Measurements from ENCODE around the gene XPC.

DNA sequence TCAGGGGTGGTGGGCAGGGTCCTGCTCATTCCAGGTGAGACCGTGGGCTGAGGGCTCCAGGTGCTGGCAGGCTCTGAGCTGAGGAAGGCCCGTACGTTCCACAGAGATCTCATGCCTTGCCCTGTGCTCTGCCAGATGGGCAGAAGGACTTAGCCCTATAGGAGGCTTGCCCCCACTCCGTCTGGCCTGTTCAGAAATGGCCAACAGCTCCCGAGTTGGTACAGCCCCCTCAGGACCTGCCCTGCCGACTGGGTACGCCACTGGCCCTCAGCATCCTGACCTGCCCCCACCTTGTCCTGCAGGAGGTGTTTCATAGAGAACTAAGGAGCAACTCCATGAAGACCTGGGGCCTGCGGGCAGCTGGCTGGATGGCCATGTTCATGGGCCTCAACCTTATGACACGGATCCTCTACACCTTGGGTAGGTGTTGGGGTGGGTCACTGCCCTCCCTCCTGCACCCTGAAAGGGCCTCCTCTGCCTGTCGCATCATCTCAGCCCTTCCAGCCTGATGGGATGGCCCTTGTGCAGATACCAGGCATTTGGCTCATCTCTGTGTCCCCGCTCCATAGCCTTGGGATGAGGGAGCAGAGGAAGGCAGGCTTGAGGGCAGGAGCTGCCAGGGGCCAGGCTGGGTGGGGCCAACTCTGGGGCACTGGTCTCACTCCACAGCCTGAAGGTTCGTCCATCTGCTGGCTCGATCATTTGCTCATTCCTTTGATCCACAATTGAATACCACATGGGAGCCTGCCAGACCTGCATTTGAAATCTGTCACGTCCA, 39.3 kb downstream of the XPC start:
- TF ChIP-seq, protein P1, sequence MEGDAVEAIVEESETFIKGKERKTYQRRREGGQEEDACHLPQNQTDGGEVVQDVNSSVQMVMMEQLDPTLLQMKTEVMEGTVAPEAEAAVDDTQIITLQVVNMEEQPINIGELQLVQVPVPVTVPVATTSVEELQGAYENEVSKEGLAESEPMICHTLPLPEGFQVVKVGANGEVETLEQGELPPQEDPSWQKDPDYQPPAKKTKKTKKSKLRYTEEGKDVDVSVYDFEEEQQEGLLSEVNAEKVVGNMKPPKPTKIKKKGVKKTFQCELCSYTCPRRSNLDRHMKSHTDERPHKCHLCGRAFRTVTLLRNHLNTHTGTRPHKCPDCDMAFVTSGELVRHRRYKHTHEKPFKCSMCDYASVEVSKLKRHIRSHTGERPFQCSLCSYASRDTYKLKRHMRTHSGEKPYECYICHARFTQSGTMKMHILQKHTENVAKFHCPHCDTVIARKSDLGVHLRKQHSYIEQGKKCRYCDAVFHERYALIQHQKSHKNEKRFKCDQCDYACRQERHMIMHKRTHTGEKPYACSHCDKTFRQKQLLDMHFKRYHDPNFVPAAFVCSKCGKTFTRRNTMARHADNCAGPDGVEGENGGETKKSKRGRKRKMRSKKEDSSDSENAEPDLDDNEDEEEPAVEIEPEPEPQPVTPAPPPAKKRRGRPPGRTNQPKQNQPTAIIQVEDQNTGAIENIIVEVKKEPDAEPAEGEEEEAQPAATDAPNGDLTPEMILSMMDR (conservative IDR thresholded peaks at IDR 0.05): no peak
- TF ChIP-seq ZFX (IDR thresholded peaks at IDR 0.05): no peak

Data from C4-2B (cell line).